ENCODE data around the gene AFF1.

AFF1 gene

DNA sequence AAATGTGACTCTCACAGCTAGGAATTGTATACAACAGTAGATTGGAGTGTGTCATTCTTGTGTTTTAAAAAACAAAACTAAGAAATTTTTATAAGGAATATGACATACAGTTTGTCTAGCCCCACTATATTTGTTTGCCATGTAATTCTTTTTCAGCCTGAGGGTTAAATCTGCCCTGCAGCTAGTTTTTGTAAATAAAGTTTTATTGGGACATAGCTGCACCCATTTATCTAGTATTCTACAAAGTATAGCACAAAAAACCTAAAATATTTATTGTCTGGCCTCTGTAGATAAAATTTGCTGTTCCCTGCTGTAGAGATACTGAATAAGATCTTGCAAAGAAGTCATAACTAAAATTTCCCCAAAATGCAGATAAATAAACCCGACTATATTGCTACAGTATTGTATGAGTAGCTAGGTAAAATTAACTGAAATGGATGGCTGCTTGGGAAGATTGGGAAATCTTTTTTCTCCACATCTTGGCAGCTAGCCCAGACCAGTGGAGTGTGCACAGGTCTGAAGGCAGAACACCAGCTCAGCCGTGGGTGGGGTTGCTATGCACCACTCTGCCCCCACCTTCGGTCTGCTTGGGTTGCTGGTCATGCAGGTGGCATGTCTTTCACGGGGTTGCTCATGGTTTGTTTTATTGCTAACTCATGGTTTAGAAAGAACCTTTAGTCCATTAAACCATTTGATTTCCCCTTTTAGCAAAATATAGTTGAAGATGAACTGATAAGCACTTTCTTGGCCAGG lies 157.8 kb downstream of the AFF1 start:
- no peak for DNase-seq

- DNase-seq, result peak; percentile 24
These were observed 158.8 kb downstream of the AFF1 start for GRCh38 chr4:87093443-87094123.

GRCh38 chr4:87097075-87097474 lies 162.3 kb downstream of the AFF1 start:
- no peak for DNase-seq

- DNase-seq, result no peak
These were observed 165.4 kb downstream of the AFF1 start for GRCh38 chr4:87100168-87100567.

- no peak for DNase-seq
These were observed 166.9 kb downstream of the AFF1 start for GRCh38 chr4:87101543-87102199.

DNA sequence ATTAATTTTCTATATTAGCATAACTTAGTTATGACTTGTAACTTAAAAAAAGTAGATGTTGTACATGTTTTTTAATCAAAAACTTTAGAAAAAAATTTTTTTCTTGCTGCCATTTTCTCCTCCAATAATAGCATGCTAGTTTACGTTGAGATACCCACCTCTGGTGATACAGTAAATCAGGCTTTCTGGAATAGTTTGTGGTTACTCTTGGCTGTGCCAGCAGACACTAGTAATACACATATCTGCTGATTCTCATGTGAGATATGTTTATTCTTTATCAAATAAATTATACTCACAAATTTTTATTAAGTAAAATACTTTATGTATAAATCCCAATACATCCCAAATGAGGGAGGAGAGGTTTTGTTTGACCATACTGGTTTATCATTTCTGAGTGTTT lies 168.3 kb downstream of the AFF1 start:
- DNase-seq, result no peak

DNA sequence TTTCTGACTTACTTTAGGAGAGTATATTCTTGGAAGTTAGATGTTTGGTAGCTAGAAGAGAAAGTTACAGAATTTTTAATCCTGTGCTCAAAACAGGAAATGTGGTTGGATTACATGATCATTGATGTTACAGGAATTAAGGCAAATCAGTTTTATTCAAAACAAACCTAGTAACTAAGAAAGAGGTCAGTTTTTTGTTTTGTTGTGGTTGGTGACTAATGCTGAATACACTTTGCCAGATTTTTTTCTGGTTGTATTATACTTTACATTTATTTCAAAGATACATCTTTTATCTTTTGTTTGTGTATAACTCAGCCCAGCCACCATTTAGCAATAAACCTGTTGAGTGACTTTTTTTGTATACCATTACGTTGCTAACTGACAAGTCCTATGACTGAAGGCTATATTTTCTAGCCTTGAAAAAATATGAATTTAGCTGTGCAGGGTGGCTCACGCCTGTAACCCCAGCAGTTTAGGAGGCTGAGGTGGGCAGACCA lies 168.9 kb downstream of the AFF1 start:
- no peak for DNase-seq

DNA sequence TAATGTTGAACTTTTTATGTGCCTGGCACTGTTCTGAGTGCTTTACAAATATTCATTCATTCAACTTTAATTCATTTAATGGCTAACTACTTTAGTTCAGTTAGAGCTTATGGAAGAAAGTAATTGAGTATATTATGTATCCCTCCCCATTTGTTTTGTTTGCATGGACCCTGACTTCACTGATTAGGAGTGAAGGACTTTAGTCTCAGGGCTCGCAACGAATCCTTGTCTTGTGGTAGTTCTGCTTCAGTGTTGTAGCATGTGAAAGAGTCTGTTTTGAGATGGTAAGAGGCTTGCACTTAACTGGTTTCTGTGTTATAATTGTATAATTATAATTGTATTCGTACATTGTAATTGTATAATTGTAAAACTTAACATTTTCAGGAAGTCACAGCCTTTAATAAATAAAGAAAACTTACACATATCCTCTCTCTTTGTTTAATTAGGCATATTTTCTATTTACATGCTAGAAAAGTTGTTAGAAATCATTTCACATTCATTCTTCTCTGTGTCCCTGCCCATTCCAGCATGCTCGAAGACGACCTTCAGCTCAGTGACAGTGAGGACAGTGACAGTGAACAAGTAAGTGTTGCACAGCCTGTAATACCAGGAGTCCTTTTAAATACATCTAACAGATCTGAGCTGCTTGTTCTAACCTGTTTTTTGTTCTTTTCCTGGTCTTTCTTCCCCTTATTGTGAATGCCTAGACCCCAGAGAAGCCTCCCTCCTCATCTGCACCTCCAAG lies 170.5 kb downstream of the AFF1 start:
- no peak for DNase-seq

DNA sequence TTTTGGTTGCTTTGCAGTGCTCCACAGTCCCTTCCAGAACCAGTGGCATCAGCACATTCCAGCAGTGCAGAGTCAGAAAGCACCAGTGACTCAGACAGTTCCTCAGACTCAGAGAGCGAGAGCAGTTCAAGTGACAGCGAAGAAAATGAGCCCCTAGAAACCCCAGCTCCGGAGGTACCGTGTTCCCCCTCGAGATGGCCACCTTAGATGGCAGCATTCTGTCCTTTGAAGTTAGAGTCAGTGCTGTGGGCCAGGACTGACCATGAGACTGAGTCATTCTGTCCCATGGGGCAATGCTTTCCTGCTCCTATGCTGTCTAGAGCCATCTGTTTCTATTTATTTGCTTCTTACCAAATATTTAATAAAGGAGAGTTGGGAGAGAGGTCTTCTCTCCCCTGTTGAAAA lies 173.3 kb downstream of the AFF1 start:
- DNase-seq, result no peak

GRCh38 chr4:87109121-87109520 lies 174.3 kb downstream of the AFF1 start:
- no peak for DNase-seq

GRCh38 chr4:87109945-87110344 lies 175.1 kb downstream of the AFF1 start:
- no peak for DNase-seq

DNA sequence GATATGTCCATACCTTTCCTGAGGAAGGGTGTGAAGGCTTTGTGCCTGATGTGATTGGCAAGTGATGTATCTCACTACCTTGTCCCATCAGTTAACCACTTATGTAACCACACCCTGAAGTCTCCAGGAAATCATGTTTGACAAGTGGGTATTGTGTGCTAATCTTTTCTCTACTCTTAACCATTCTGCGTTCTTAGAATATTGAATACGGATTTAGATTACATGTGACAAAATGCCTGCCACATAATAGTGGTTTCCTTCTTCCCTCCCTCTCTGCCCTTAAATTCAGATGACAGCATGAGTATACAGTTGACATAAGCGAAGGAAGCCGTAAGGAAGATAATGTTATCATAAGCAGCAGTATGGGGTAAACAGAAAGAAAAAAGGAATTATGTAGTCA lies 177.3 kb downstream of the AFF1 start:
- no peak for DNase-seq

GRCh38 chr4:87114245-87115062 lies 179.6 kb downstream of the AFF1 start:
- DNase-seq, result no peak

GRCh38 chr4:87116231-87116630 lies 181.4 kb downstream of the AFF1 start:
- DNase-seq, result no peak

DNA sequence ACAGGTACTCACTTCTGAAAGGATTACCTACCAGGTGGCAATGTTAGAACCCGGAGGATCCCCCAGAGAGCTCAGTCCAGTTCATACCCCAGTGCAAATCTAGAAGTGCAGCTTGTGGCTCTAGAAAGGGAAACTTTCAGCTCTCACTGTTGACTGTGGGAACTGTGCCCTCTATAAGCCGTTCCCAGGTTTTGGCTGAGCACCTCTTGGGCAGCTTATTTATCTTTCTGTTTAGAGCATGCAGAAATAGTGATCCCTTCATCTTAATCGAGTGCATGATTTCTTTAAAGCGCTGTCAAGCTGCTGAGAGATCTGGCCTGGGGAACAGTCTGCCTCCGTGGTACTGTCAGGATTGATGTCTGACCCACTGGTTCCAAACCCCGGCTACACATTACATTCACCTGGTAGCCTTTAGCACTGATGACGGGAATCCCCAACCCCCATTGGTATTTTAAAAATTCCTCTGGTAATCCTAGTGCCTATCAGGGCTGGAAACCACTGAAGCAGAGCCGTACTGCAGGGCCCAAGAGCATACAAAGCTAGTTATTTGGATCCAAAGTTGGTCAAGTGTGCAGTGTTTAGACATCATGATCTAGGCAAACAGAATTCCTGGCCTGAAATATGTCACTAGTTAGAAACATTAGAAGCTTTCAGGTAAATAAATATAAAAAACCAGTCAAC lies 182.4 kb downstream of the AFF1 start:
- DNase-seq, result no peak

DNA sequence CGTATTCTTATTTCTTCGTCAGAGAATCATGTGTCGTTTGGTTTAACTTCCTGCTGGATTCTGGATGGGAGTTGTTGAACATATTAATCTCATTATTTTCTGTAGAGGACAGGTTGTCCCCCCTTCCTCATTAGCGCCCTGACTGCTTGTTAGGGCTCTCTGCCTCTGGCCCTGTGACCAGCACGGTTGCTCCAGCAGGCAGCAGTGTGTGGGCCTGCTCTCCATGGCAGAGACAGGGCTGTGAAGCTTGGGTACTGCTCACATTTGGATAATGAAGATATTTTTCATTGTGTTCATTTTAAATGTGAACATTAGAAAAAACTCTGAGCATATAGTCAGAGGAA lies 182.9 kb downstream of the AFF1 start:
- no peak for DNase-seq

GRCh38 chr4:87118421-87118820 lies 183.6 kb downstream of the AFF1 start:
- DNase-seq, result no peak

DNA sequence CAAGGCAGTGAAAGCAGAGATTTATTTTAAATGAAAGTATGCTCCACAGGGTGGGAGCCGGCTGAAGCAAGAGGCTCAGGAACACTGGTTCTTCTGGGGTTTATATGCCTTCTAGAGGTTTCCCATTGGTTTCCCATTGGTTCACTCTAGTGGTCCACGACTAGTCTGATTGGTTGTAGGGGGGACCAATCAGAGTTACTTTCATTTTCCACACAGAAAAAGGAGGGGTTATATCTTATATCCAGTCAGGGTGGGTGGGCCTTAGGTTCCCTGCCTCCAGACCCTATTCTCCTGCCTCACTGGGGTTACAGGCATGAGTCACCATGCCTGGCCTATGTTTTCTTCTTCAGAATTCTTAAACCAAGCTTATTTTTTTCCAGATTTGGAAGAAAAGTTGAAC lies 184.0 kb downstream of the AFF1 start:
- no peak for DNase-seq

- no peak for DNase-seq
These were observed 185.2 kb downstream of the AFF1 start for GRCh38 chr4:87120010-87120409.

DNA sequence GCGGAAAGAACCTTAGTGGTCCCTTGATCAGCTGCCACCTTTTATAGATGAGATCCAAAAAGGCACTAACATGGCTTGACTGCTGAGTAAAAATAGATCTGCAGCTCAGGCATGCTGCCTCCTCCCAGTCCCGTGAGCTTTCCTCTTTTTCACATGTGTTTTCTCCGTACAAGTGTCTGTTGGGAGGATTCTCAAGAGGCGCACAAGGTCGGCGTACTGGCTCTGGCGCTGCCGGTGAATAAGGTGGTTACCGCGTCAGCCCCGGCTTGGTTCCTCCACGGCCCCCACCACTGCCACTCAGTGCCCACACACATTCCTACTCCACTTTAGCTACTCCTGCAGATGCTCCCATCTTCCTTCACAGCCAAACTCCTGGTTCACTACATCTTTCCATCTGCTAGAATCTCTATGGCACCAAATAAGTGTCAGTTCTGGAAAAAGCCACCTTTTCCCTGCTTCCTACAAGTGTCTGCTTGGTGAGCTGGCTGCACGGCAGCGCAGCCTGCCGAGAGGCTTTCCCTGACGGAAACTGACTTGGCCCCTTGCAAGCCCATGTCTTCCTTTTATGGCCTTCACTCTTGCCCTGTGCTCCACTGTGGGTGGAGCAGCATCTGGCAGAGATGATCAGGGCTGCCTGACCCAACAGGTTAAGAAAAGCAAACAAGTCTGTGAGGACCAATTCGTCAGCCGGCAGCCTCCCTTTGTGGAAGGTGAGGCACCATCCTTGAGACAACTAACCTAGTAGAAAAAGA lies 185.8 kb downstream of the AFF1 start:
- no peak for DNase-seq
